Activated CD8-positive, alpha-beta T cell treated with anti-CD3 and anti-CD28 coated beads for 36 hours (primary cell): Measurements from ENCODE around the gene SLX4IP. TPM values are rescaled to one million over a fixed set of nuclear protein-coding genes. Genes with fewer than 3 reads are reported as not detected.

Experiments
- ATAC-seq: fragments of 200-7000 bp; cut with Tn5 transposase; one replicate; pipeline ENCODE4 v1.10.0; 2021; ENCODE audit warnings: mild to moderate bottlenecking, moderate library complexity
- CTCF ChIA-PET: fragments of 350-600 bp; sonication (Branson Sonifier 250); formaldehyde crosslinking; loops from one replicate; lab custom pipeline; 2021; ENCODE audit warnings: antibody characterized with exemption; lab: Charles Lee
- POLR2A ChIA-PET: fragments of 350-600 bp; sonication (Branson Sonifier 250); formaldehyde crosslinking; loops from one replicate; lab custom pipeline; 2021; ENCODE audit warnings: antibody characterized with exemption; lab: Charles Lee
- DNase-seq: peaks from one replicate; pipeline ENCODE4 v3.0.0-alpha.2; 2020
- H3K27ac Mint-ChIP-seq: one replicate; pipeline ENCODE4 v1.8.0; 2021; ENCODE audit warnings: mild to moderate bottlenecking, mixed read lengths
- H3K27me3 Mint-ChIP-seq: one replicate; pipeline ENCODE4 v1.8.0; 2021; ENCODE audit warnings: mixed read lengths
- H3K36me3 Mint-ChIP-seq: one replicate; pipeline ENCODE4 v1.8.0; 2021; ENCODE audit warnings: low read depth, mixed read lengths
- H3K4me1 Mint-ChIP-seq: one replicate; pipeline ENCODE4 v1.8.0; 2021; ENCODE audit warnings: low read depth, mixed read lengths
- H3K4me3 Mint-ChIP-seq: one replicate; pipeline ENCODE4 v1.8.0; 2021; ENCODE audit warnings: mild to moderate bottlenecking, moderate library complexity, mixed read lengths
- H3K9me3 Mint-ChIP-seq: one replicate; pipeline ENCODE4 v1.8.0; 2021; ENCODE audit warnings: mixed read lengths
- intact Hi-C: fragments of 100-400 bp; cut with micrococcal nuclease; formaldehyde crosslinking; loops from one replicate; pipeline ENCODE4 v1.10.0; 2022
- total RNA-seq, 2 experiments: library from RNA; stranded (reverse); gene quantifications; one replicate each; pipeline ENCODE4 v1.2.3, GENCODE V29; 2021
- TF ChIP-seq, protein P1 (sequence below): fragments of 200-600 bp; IDR thresholded peaks from one replicate; pipeline ENCODE4 v1.8.0; 2022; ENCODE audit warnings: antibody characterized with exemption, mild to moderate bottlenecking

The SLX4IP gene
- total RNA-seq, 2 experiments from 2014 or later, result 6.5 to 7.3 TPM

DNA sequence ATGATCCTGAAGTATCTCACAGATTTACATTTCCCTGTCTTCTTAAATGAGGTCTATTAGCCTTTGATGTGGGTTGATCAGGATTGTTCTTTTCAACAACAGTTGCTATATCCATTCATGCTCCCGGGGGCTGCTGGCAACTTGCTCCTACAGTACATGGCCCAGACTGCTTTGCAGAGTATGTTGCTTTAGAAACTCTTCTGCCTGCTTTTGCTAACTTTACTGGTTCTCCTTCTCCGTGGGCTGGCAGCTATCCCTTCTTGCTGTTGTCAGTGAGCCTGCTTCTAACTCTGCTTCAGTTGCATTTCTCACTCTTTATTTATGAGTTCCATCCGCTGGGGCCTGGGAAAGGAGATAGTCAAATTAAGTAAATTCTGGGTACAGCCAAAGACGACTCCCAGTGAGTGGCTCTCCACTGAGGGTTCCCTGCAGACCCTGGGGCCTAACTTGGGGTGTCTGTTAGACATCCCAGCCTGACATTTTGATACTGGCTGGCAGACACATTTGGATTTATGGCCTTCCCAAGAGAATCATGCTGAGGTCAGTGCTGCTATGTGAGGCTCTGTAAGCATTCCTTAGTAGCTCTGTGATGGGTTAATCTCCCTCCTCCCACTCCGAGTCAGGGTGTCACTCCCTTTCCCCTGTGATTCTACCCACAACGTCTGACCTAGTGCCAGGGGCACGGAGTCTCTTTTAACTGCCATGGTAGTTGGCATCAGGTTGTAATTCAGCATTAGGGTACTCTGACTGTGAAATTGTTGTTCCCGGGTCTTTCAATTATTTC, 73.6 kb downstream of the SLX4IP start:
- Mint-ChIP-seq H3K27me3 (no peaks in the 10 kb centered on the region), H3K4me1 (peaks cover 17% of the 10 kb centered on the region), H3K36me3 (peaks cover 3% of the 10 kb centered on the region), H3K4me3 (no peak overlapping the region), H3K27ac (no peak overlapping the region), H3K9me3 (no peaks in the 10 kb centered on the region)
- ChIA-PET CTCF (interaction anchor here (1.3 kb wide), 1 partner anchor 28 kb away, joined by 4 read pairs; no protein-coding TSS in a partner anchor), POLR2A (no interaction called here)
- intact Hi-C loops, result no loop called here
- DNase-seq (no peak), ATAC-seq (no peak)
- TF ChIP-seq, protein P1, sequence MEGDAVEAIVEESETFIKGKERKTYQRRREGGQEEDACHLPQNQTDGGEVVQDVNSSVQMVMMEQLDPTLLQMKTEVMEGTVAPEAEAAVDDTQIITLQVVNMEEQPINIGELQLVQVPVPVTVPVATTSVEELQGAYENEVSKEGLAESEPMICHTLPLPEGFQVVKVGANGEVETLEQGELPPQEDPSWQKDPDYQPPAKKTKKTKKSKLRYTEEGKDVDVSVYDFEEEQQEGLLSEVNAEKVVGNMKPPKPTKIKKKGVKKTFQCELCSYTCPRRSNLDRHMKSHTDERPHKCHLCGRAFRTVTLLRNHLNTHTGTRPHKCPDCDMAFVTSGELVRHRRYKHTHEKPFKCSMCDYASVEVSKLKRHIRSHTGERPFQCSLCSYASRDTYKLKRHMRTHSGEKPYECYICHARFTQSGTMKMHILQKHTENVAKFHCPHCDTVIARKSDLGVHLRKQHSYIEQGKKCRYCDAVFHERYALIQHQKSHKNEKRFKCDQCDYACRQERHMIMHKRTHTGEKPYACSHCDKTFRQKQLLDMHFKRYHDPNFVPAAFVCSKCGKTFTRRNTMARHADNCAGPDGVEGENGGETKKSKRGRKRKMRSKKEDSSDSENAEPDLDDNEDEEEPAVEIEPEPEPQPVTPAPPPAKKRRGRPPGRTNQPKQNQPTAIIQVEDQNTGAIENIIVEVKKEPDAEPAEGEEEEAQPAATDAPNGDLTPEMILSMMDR, result no peak

DNA sequence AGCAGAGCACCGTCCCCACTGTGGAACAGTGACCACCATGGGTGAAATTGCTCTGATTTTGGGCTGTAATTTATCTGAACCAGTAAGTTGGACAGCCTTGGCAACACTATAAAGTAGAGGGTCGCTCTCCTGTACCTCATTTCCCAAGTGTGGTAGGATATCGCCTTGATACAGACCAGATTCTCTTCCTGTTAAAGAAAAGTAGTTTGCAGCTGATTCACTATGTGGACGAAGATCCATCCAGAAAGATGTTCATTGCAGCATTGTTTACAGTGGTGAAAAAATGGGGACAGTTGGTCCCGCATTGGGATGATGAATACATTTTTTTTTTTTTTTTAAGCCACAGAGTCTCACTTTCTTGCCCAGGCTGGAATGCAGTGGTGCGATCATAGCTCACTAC, 74.3 kb downstream of the SLX4IP start:
- TF ChIP-seq, protein P1, result no peak
- no peak overlapping the region for H3K4me3 Mint-ChIP-seq
- H3K4me1 Mint-ChIP-seq, result peaks cover 24% of the 10 kb centered on the region
- intact Hi-C loops, result no loop called here
- H3K36me3 Mint-ChIP-seq, result peaks cover 3% of the 10 kb centered on the region
- ATAC-seq, result no peak
- POLR2A ChIA-PET, result no interaction called here
- no peaks in the 10 kb centered on the region for H3K27me3 Mint-ChIP-seq
- no peak overlapping the region for H3K27ac Mint-ChIP-seq
- no peaks in the 10 kb centered on the region for H3K9me3 Mint-ChIP-seq
- CTCF ChIA-PET, result interaction anchor here (1.3 kb wide), 1 partner anchor 27 kb away, joined by 4 read pairs; no protein-coding TSS in a partner anchor
- DNase-seq, result no peak

DNA sequence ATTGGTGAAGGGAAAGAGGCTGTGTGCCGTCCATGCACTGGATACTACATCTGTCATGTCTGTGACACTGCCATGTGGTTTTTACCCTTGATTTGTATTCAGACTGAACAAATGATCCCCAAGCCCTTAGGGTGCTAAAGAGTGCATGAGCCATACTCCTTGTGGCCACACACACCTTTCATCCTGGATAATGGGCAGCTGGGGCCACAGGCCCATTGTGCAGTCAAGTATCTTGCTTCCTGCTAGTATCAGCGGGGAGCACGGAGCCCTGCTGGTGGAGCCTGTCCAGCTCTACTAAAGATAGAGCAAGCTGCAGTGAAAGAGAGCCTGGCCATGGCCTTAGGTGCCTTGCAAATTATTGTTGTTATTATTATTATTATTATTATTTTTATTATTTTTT, 75.1 kb downstream of the SLX4IP start:
- Mint-ChIP-seq H3K27ac (no peak overlapping the region), H3K4me3 (no peak overlapping the region), H3K36me3 (peaks cover 3% of the 10 kb centered on the region), H3K9me3 (no peaks in the 10 kb centered on the region), H3K4me1 (peaks cover 24% of the 10 kb centered on the region), H3K27me3 (no peaks in the 10 kb centered on the region)
- ATAC-seq (no peak), DNase-seq (no peak)
- ChIA-PET CTCF (no interaction called here), POLR2A (no interaction called here)
- TF ChIP-seq, protein P1, result no peak
- intact Hi-C loops, result no loop called here

DNA sequence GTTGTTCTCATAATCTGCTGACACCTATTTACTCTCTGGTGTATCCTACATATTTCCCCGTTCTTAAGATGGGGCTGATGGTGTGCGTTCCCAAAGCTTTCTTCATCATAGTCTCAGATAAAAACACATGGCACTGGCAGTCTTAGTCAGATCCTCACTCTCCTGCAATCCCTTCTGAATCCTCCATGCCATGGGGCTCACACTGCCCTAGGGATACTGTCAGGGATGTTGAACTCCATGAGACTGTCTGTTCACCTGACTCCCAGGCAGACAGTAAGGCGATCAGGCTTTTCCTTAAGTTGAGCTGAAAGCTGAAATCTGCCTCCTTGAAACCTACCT, 76.0 kb downstream of the SLX4IP start:
- intact Hi-C loops, result no loop called here
- peak; percentile 9 for ATAC-seq
- no peaks in the 10 kb centered on the region for H3K9me3 Mint-ChIP-seq
- CTCF ChIA-PET, result interaction anchor here (0.7 kb wide), 1 partner anchor 34 kb away, joined by 3 read pairs; no protein-coding TSS in a partner anchor
- DNase-seq, result no peak
- TF ChIP-seq, protein P1, result no peak
- peaks cover 3% of the 10 kb centered on the region for H3K36me3 Mint-ChIP-seq
- peaks cover 24% of the 10 kb centered on the region for H3K4me1 Mint-ChIP-seq
- POLR2A ChIA-PET, result interaction anchor here (1.2 kb wide), 1 partner anchor 76 kb away, joined by 7 read pairs; the partner anchor contains the start of gene SLX4IP
- no peak overlapping the region for H3K4me3 Mint-ChIP-seq
- no peaks in the 10 kb centered on the region for H3K27me3 Mint-ChIP-seq
- H3K27ac Mint-ChIP-seq, result peak overlapping the region; percentile 7
